ENCODE results near the gene SDCCAG8. TPM values are rescaled to one million over a fixed set of nuclear protein-coding genes. Genes with fewer than 3 reads are reported as not detected.

The SDCCAG8 gene
- total RNA-seq, 1 donor from 2014 or later = 21.4 TPM

DNA sequence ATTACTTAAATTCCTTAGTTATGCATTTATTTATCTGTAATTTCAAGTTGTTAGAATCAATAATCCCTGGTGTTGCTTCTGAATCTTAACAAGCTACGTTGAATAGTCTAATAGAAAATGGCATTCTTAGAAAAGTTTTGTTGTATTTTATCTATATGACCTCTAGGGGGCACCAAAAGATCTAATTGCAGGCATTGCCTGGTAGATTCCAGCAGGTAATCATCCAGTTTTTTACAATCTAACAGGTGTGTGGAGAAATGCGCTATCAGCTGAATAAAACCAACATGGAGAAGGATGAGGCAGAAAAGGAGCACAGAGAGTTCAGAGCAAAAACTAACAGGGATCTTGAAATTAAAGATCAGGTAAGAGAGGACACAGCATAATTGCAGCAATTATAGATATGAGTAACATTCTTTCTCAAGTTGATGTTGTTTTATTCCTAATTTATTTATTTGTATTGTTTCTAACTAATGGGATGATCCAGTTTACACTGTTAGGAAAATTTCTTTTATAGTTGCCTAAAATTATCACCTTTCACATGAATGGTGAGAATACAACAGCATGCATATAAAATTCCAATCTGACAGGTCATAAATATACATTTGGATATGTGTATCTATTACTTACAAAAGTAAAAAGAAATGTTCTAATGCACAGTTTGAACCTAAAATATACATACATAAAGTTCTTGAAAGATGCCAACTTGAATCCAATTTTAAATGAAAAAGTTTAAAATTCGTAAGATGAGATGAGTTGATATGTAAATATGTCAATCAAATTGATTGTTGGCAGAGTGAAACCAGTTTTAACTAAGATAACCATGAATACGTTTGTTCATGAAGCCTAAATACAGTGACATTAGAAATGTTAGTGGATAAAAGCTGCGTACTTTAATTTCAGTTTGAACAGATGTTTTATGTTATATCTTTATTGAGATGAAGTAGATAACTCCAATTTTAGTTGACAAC lies 88.4 kb downstream of the SDCCAG8 start:
- peaks cover 30% of the 10 kb centered on the region for H3K36me3 ChIP-seq
- intact Hi-C loops (cut with micrococcal nuclease) = loop anchor here (5.0 to 10.0 kb wide), 2 partner anchors 403 to 931 kb away; no protein-coding TSS in a partner anchor
- DNase-seq = no peak

DNA sequence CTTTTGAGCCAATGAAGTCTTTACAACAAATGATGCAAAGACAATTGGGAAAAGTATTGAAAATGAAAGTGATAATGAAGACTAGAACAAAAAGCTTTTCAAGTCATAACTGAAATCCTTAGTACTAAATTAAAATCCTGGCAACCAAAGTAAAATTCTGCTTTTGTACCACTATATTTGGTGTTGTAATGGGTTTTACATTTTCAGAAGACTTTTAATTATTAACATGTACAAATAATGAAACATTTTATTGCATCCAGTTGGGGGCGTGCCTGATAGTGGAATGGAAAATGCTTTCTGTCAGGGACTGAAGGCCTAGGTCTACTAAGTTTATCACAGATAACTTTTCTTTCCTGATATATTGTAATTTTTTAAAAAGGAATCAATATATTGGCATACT lies 89.4 kb downstream of the SDCCAG8 start:
- H3K36me3 ChIP-seq = peaks cover 23% of the 10 kb centered on the region
- TF ChIP-seq, protein P1, sequence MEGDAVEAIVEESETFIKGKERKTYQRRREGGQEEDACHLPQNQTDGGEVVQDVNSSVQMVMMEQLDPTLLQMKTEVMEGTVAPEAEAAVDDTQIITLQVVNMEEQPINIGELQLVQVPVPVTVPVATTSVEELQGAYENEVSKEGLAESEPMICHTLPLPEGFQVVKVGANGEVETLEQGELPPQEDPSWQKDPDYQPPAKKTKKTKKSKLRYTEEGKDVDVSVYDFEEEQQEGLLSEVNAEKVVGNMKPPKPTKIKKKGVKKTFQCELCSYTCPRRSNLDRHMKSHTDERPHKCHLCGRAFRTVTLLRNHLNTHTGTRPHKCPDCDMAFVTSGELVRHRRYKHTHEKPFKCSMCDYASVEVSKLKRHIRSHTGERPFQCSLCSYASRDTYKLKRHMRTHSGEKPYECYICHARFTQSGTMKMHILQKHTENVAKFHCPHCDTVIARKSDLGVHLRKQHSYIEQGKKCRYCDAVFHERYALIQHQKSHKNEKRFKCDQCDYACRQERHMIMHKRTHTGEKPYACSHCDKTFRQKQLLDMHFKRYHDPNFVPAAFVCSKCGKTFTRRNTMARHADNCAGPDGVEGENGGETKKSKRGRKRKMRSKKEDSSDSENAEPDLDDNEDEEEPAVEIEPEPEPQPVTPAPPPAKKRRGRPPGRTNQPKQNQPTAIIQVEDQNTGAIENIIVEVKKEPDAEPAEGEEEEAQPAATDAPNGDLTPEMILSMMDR (IDR thresholded peaks at IDR 0.05; ENCODE audit: borderline replicate concordance) = no peak
- no peak overlapping the region for H3K4me3 ChIP-seq
- H3K4me1 ChIP-seq = no peaks in the 10 kb centered on the region
- no peaks in the 10 kb centered on the region for H3K9me3 ChIP-seq (replicated peaks)
- intact Hi-C loops (cut with micrococcal nuclease) = loop anchor here (10.0 kb wide), 1 partner anchor 930 kb away; no protein-coding TSS in a partner anchor
- no peaks in the 10 kb centered on the region for H3K27me3 ChIP-seq (ENCODE audit: low read depth)
- no peak for DNase-seq
- H3K27ac ChIP-seq (replicated peaks) = no peak overlapping the region

More for the DNA sequence above, 88.4 kb downstream of the SDCCAG8 start:
- Histone ChIP-seq H3K4me1 (no peaks in the 10 kb centered on the region), H3K9me3 (replicated peaks) (no peaks in the 10 kb centered on the region), H3K27me3 (ENCODE audit: low read depth) (no peaks in the 10 kb centered on the region), H3K27ac (replicated peaks) (no peak overlapping the region), H3K4me3 (no peak overlapping the region)
- TF ChIP-seq, protein P1 (IDR thresholded peaks at IDR 0.05; ENCODE audit: borderline replicate concordance) = peak; percentile 77

GRCh38 chr1:243346016-243346415 lies 90.2 kb downstream of the SDCCAG8 start:
- no peaks in the 10 kb centered on the region for H3K9me3 ChIP-seq (replicated peaks)
- no peaks in the 10 kb centered on the region for H3K27me3 ChIP-seq (ENCODE audit: low read depth)
- no peak overlapping the region for H3K27ac ChIP-seq (replicated peaks)
- no peaks in the 10 kb centered on the region for H3K4me1 ChIP-seq
- no peak overlapping the region for H3K4me3 ChIP-seq
- H3K36me3 ChIP-seq = peaks cover 22% of the 10 kb centered on the region
- intact Hi-C loops (cut with micrococcal nuclease) = loop anchor here (10.0 kb wide), 1 partner anchor 929 kb away; no protein-coding TSS in a partner anchor
- DNase-seq = no peak
- TF ChIP-seq, protein P1 (IDR thresholded peaks at IDR 0.05; ENCODE audit: borderline replicate concordance) = no peak

DNA sequence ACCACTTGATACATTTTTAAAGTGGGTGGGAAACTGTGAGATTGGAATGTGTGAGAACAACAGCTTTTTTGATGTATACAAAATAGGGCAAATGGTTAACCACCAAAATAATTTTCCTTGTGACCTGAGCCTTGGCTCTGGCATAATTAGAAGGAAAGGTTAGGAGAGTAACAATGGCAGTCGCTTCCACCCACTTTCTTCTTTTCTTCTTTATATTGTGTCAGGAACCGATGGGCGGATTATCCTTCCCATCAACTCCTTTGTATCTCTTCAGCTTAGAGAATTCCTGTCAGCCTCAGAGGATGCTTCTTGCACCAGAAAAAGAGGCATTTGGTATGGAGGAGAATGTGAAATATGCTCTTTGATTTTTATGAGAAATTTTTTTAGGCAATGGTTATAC lies 90.6 kb downstream of the SDCCAG8 start:
- TF ChIP-seq, protein P1 (IDR thresholded peaks at IDR 0.05; ENCODE audit: borderline replicate concordance) = no peak
- intact Hi-C loops (cut with micrococcal nuclease) = loop anchor here (10.0 kb wide), 1 partner anchor 928 kb away; no protein-coding TSS in a partner anchor
- no peaks in the 10 kb centered on the region for H3K27me3 ChIP-seq (ENCODE audit: low read depth)
- no peaks in the 10 kb centered on the region for H3K9me3 ChIP-seq (replicated peaks)
- no peak overlapping the region for H3K27ac ChIP-seq (replicated peaks)
- no peak for DNase-seq
- H3K4me1 ChIP-seq = no peaks in the 10 kb centered on the region
- H3K4me3 ChIP-seq = no peak overlapping the region
- peaks cover 26% of the 10 kb centered on the region for H3K36me3 ChIP-seq

DNA sequence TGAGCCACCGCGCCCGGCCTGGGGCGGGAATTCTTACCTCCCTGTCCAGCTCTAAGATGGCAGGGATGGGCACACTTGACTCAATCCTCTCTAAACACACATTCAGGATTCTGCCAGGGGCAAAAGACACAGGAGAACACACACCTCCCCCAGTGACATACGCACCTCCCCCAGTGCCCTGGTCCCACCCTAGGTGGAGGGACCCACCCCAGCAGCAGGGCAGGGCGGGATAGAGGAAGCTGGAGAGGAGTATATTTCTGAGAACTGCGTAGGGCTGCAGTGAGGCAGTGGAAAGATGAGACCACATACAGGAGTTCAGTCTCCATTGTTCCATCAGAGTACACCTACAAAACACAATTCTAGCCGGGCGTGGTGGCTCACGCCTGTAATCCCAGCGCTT lies 92.5 kb downstream of the SDCCAG8 start:
- Histone ChIP-seq H3K4me1 (no peaks in the 10 kb centered on the region), H3K9me3 (replicated peaks) (no peaks in the 10 kb centered on the region), H3K27ac (replicated peaks) (no peak overlapping the region), H3K4me3 (no peak overlapping the region), H3K27me3 (ENCODE audit: low read depth) (no peaks in the 10 kb centered on the region), H3K36me3 (peaks cover 22% of the 10 kb centered on the region)
- TF ChIP-seq, protein P1 (IDR thresholded peaks at IDR 0.05; ENCODE audit: borderline replicate concordance) = no peak
- intact Hi-C loops (cut with micrococcal nuclease) = loop anchor here (10.0 kb wide), 1 partner anchor 926 kb away; no protein-coding TSS in a partner anchor
- DNase-seq = no peak
